WI38 (cell line): Measurements from ENCODE around the gene ALPG.
"Not testable (repeated sequence)": the region's sequence is repeated elsewhere in the genome, so short reads cannot be mapped to it uniquely, and the experiment has no call there.

Source experiments
- H3K4me3 ChIP-seq: 2 replicates; pipeline ENCODE4 v1.5.1; 2011; ENCODE audit warnings: low read depth, mild to moderate bottlenecking, control low read depth, low read length
- CTCF ChIP-seq: IDR thresholded peaks from 2 replicates; pipeline ENCODE4 v1.5.1; 2012; ENCODE audit warnings: low read depth, mild to moderate bottlenecking, control low read depth, low read length

Gene ALPG

GRCh38 chr2:232441147-232441651 lies 34.6 kb downstream of the ALPG start:
- TF ChIP-seq CTCF: no peak
- H3K4me3 ChIP-seq: no peak overlapping the region

GRCh38 chr2:232441922-232442321 lies 35.3 kb downstream of the ALPG start:
- H3K4me3 ChIP-seq: not testable (repeated sequence)

DNA sequence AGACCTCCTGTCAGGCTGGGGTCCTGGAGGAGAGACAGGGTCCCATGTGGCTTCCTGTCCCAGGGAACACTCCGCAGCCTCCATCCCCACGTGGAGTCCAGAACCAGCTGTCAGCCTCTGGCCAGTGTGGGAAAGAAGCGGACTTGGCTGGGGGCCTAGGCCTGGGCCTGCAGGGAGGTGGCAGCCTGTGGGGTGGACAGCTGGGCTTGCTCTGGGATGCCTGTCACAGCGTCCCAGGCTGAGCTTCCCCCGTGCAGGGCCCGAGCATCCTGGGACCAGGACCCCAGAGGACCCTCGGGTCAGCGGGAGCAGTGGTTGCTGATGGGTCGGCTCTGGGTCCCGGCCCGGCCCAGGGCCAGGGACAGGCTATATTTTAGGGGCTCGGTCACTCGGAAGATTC lies 35.8 kb downstream of the ALPG start:
- H3K4me3 ChIP-seq: not testable (repeated sequence)

DNA sequence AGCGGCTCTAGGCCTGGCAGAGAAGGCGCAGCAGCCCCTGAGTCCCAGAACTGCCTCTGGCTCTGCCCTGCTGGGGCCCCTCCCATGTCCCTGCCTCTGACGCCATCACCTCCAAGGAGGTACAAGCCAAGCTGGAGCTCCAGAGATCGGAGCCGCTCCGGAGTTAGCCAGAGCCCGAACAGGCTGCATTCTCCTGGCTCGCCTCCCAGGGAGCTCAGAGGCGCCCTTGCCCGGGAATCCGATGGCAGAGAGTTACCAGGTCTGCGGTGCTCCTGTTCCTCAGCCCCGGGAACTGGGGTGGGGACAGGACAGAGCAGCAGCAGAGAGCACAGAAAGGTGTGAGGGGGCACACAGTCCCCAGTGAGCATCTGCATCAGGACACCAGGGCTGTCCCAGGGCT lies 36.4 kb downstream of the ALPG start:
- H3K4me3 ChIP-seq: not testable (repeated sequence)

DNA sequence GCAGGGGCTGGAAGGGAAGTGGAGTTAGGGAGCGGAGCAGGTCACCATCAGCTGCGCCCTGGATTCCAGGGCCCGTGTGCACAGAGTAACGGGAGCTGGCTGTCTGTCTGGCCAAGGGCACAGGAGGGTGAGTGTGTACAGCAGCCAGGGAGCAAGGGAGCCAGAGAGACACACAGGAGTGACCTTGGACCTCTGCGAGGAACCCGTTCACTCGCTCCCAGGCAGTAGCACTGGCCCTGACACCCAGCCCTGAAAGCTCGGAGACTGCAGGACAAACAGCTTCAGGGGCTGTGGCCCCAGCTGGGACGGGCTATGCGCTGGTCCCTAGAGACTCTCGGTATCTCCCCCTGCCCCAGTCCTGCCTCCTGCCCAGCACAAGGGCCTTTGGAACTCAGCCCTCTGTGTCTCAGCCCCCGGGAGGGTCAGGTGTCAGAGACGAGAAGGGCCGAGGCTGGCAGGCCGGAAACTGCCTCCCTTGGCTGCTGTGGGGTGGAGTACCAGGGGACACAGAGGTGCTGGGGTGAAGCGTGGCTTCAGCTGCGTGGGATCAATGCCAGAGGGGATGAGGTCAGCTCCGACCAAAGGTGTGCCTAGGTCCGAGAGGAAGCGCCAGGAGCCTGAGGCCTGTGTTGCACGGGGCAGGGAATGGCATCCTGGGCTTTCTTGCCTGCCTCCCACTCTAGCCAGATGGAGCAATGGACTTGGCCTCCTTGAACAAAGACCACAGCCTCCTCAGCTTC lies 37.2 kb downstream of the ALPG start:
- not testable (repeated sequence) for H3K4me3 ChIP-seq

GRCh38 chr2:232444409-232445148 lies 37.9 kb downstream of the ALPG start:
- no peak overlapping the region for H3K4me3 ChIP-seq
- TF ChIP-seq CTCF: peak; percentile 61

- H3K4me3 ChIP-seq: not testable (repeated sequence)
Measured at GRCh38 chr2:232445149-232445885, 38.7 kb downstream of the ALPG start.

DNA sequence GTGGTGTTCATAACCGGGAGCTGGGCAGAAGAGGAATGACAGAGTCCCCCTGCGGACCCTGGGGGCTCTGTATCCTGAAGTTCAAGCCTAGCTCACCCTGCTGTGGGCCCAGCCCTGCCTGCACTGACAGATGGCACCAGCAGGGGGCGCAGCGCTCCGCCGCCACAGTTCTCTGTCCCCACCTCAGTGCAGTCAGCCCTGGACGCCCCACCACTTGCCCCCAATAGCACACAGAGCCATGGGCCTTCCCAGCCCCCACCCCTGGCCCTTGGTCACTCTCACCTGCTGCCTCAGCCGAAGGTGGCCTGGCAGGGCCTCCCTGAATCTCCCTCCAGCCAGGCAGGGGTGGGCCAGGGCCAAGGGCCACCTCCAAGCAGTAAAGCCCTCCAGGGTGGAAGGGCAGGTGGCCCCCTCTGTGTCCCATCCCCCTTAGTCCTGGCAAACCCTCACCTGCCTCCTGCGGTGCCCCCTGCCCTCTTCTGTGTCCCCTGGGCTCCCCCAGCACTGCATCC lies 39.7 kb downstream of the ALPG start:
- H3K4me3 ChIP-seq: not testable (repeated sequence)

- H3K4me3 ChIP-seq: no peak overlapping the region
- TF ChIP-seq CTCF: no peak
Measured at GRCh38 chr2:232447091-232447620, 40.5 kb downstream of the ALPG start.

DNA sequence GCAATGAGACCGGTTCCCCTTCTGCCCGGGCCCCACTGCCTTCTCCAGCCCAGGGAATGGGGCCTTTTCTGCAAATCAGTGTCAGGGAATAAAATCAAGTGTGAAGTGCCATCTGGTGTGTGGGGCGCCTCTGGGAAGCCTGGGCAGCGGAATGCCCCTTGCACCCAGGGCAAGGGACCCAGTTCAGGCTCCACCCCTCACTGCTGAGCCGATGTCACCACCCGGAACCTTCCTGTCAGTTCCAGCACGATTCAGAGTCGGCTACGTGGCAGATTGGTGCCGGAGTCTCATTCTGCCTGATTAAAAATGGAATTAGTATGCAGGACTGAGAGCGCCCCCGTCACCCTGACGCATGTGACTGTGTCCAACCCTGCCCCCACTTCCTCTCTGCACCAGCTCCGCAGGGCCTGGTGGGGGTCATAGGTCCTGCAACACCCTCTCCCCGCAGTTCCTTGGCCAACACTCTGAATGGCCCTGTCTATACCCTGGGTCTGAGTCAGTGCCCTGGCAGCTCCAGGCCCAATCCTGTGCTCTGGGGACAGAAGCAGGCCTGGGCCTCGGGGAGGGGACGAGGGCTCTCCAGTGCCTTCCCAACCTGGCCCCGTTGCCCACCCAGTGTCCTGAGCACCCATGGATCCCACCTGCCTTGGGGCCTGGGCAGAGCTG lies 41.1 kb downstream of the ALPG start:
- no peak for TF ChIP-seq CTCF
- no peak overlapping the region for H3K4me3 ChIP-seq
